Neural progenitor cell (in vitro differentiated cells): ENCODE data around the gene LUZP2. TPM values are rescaled to one million over a fixed set of nuclear protein-coding genes. Genes with fewer than 3 reads are reported as not detected.

ENCODE experiments used
- DNase-seq: peaks from one replicate; pipeline ENCODE4 v3.0.0-alpha.2; 2016; ENCODE audit warnings: low spot score
- H2AFZ ChIP-seq: fragments of 200-600 bp; sonication (generic); replicated peaks from 2 replicates; pipeline ENCODE4 v1.6.1; 2016; ENCODE audit warnings: antibody characterized with exemption
- H3F3A ChIP-seq: fragments of 200-600 bp; sonication (generic); 2 replicates; pipeline ENCODE4 v1.6.1; 2016; ENCODE audit warnings: antibody characterized with exemption, low read depth
- H3K27ac ChIP-seq: fragments of 200-600 bp; sonication (generic); 2 replicates; pipeline ENCODE4 v1.5.1; 2016; ENCODE audit warnings: mild to moderate bottlenecking
- H3K27me3 ChIP-seq: fragments of 200-600 bp; sonication (generic); 2 replicates; pipeline ENCODE4 v1.6.1; 2016; ENCODE audit warnings: mild to moderate bottlenecking, moderate library complexity
- H3K36me3 ChIP-seq: fragments of 200-600 bp; sonication (generic); 2 replicates; pipeline ENCODE4 v1.5.1; 2016
- H3K4me1 ChIP-seq: fragments of 200-600 bp; sonication (generic); 2 replicates; pipeline ENCODE4 v1.6.1; 2016; ENCODE audit warnings: mixed run types
- H3K4me2 ChIP-seq: fragments of 200-600 bp; sonication (generic); 2 replicates; pipeline ENCODE4 v1.6.1; 2016
- H3K4me3 ChIP-seq: fragments of 200-600 bp; sonication (generic); 2 replicates; pipeline ENCODE4 v1.5.1; 2016
- H3K79me2 ChIP-seq: fragments of 200-600 bp; sonication (generic); 2 replicates; pipeline ENCODE4 v1.6.1; 2016; ENCODE audit warnings: low read depth
- H3K9ac ChIP-seq: fragments of 200-600 bp; sonication (generic); 2 replicates; pipeline ENCODE4 v1.6.1; 2016
- H3K9me3 ChIP-seq: fragments of 200-600 bp; sonication (generic); 2 replicates; pipeline ENCODE4 v1.5.1; 2016; ENCODE audit warnings: low read depth
- H4K20me1 ChIP-seq: fragments of 200-600 bp; sonication (generic); 2 replicates; pipeline ENCODE4 v1.6.1; 2016; ENCODE audit warnings: low read depth
- H3K27ac Mint-ChIP-seq: 3 replicates; pipeline ENCODE4 v1.8.0; 2021; ENCODE audit warnings: mixed read lengths
- H3K27me3 Mint-ChIP-seq: 2 replicates; pipeline ENCODE4 v1.8.0; 2022; ENCODE audit warnings: low read depth, mild to moderate bottlenecking, inconsistent platforms, moderate library complexity, mixed read lengths; ENCODE audit not compliant: insufficient read depth
- H3K36me3 Mint-ChIP-seq: 3 replicates; pipeline ENCODE4 v1.8.0; 2021; ENCODE audit warnings: mixed read lengths
- H3K4me1 Mint-ChIP-seq: 3 replicates; pipeline ENCODE4 v1.8.0; 2021; ENCODE audit warnings: mixed read lengths
- H3K4me3 Mint-ChIP-seq: 3 replicates; pipeline ENCODE4 v1.8.0; 2021; ENCODE audit warnings: mild to moderate bottlenecking, moderate library complexity, mixed read lengths
- H3K9me3 Mint-ChIP-seq: 3 replicates; pipeline ENCODE4 v1.8.0; 2020; ENCODE audit warnings: mixed read lengths
- CTCF ChIP-seq: fragments of 200-600 bp; sonication (generic); IDR thresholded peaks from 2 replicates; pipeline ENCODE4 v1.5.1; 2017; ENCODE audit warnings: antibody characterized with exemption, mild to moderate bottlenecking
- EZH2 ChIP-seq: fragments of 200-600 bp; sonication (generic); IDR thresholded peaks from 2 replicates; pipeline ENCODE4 v1.6.1; 2017; ENCODE audit warnings: antibody characterized with exemption, mild to moderate bottlenecking, moderate library complexity
- EZH2phosphoT487 ChIP-seq: fragments of 200-600 bp; sonication (generic); IDR thresholded peaks from 2 replicates; pipeline ENCODE4 v1.6.1; 2017; ENCODE audit warnings: antibody characterized with exemption
- total RNA-seq: library from RNA; depleted of rRNA; stranded (reverse); fragments of >200 nt; gene quantifications from 2 replicates; pipeline ENCODE4 v1.2.3, GENCODE V29; 2015; ENCODE audit warnings: low replicate concordance

The LUZP2 gene
- total RNA-seq, 1 donor from 2014 or later: 2.5 TPM

GRCh38 chr11:24837112-24837511 lies 340.3 kb downstream of the LUZP2 start:
- Histone ChIP-seq H4K20me1 (no peaks in the 10 kb centered on the region), H3K9me3 (no peaks in the 10 kb centered on the region), H3K79me2 (no peaks in the 10 kb centered on the region), H3K4me3 (no peak overlapping the region), H3K36me3 (no peaks in the 10 kb centered on the region), H2AFZ (no peak overlapping the region), H3K27me3 (no peaks in the 10 kb centered on the region), H3K4me1 (no peaks in the 10 kb centered on the region), H3K27ac (no peak overlapping the region), H3F3A (no peaks in the 10 kb centered on the region), H3K9ac (no peak overlapping the region), H3K4me2 (no peak overlapping the region)
- no peak overlapping the region for H3K4me3 Mint-ChIP-seq
- TF ChIP-seq EZH2 (no peak), CTCF (no peak), EZH2phosphoT487 (no peak)
- no peaks in the 10 kb centered on the region for H3K36me3 Mint-ChIP-seq
- peaks cover 2% of the 10 kb centered on the region for H3K27me3 Mint-ChIP-seq
- H3K4me1 Mint-ChIP-seq: no peaks in the 10 kb centered on the region
- no peaks in the 10 kb centered on the region for H3K9me3 Mint-ChIP-seq
- no peak overlapping the region for H3K27ac Mint-ChIP-seq
- no peak for DNase-seq

GRCh38 chr11:24842308-24842707 lies 345.5 kb downstream of the LUZP2 start:
- peaks cover 6% of the 10 kb centered on the region for H3K9me3 Mint-ChIP-seq
- H3K27me3 Mint-ChIP-seq: no peaks in the 10 kb centered on the region
- H3K36me3 Mint-ChIP-seq: no peaks in the 10 kb centered on the region
- H4K20me1 ChIP-seq: no peaks in the 10 kb centered on the region
- H3K4me3 Mint-ChIP-seq: no peak overlapping the region
- H3K4me2 ChIP-seq: no peak overlapping the region
- no peaks in the 10 kb centered on the region for H3K4me1 ChIP-seq
- no peak for DNase-seq
- no peaks in the 10 kb centered on the region for H3K36me3 ChIP-seq
- H3K27ac ChIP-seq: no peak overlapping the region
- H3K27me3 ChIP-seq: no peaks in the 10 kb centered on the region
- H3K4me3 ChIP-seq: no peak overlapping the region
- H3K27ac Mint-ChIP-seq: no peak overlapping the region
- no peaks in the 10 kb centered on the region for H3F3A ChIP-seq
- H3K4me1 Mint-ChIP-seq: no peaks in the 10 kb centered on the region
- no peak overlapping the region for H2AFZ ChIP-seq
- no peaks in the 10 kb centered on the region for H3K9me3 ChIP-seq
- H3K79me2 ChIP-seq: no peaks in the 10 kb centered on the region
- no peak overlapping the region for H3K9ac ChIP-seq
- TF ChIP-seq CTCF (no peak), EZH2phosphoT487 (no peak), EZH2 (no peak)

GRCh38 chr11:24844406-24844805 lies 347.6 kb downstream of the LUZP2 start:
- Histone ChIP-seq H3K4me2 (no peak overlapping the region), H3K27ac (no peak overlapping the region), H3K9me3 (no peaks in the 10 kb centered on the region), H2AFZ (no peak overlapping the region), H3K36me3 (no peaks in the 10 kb centered on the region), H3F3A (no peaks in the 10 kb centered on the region), H3K9ac (no peak overlapping the region), H3K4me1 (no peaks in the 10 kb centered on the region), H3K27me3 (no peaks in the 10 kb centered on the region), H3K79me2 (no peaks in the 10 kb centered on the region), H4K20me1 (no peaks in the 10 kb centered on the region), H3K4me3 (no peak overlapping the region)
- no peak for DNase-seq
- no peaks in the 10 kb centered on the region for H3K36me3 Mint-ChIP-seq
- peaks cover 6% of the 10 kb centered on the region for H3K9me3 Mint-ChIP-seq
- no peak overlapping the region for H3K4me3 Mint-ChIP-seq
- TF ChIP-seq EZH2 (no peak), CTCF (no peak), EZH2phosphoT487 (no peak)
- H3K27ac Mint-ChIP-seq: no peak overlapping the region
- H3K27me3 Mint-ChIP-seq: no peaks in the 10 kb centered on the region
- H3K4me1 Mint-ChIP-seq: no peaks in the 10 kb centered on the region

GRCh38 chr11:24848857-24849256 lies 352.0 kb downstream of the LUZP2 start:
- Histone ChIP-seq H3F3A (no peaks in the 10 kb centered on the region), H3K27me3 (no peaks in the 10 kb centered on the region), H3K9me3 (no peaks in the 10 kb centered on the region), H4K20me1 (no peaks in the 10 kb centered on the region), H3K4me2 (no peak overlapping the region), H3K79me2 (no peaks in the 10 kb centered on the region), H3K4me1 (no peaks in the 10 kb centered on the region), H3K4me3 (no peak overlapping the region), H2AFZ (no peak overlapping the region), H3K36me3 (no peaks in the 10 kb centered on the region), H3K27ac (no peak overlapping the region), H3K9ac (no peak overlapping the region)
- Mint-ChIP-seq H3K27ac (no peak overlapping the region), H3K36me3 (no peaks in the 10 kb centered on the region), H3K4me1 (no peaks in the 10 kb centered on the region), H3K9me3 (peaks cover 10% of the 10 kb centered on the region), H3K27me3 (no peaks in the 10 kb centered on the region), H3K4me3 (no peak overlapping the region)
- no peak for DNase-seq
- TF ChIP-seq EZH2phosphoT487 (no peak), CTCF (no peak), EZH2 (no peak)
